Ovary (tissue), 3 donors: Measurements from ENCODE around the gene MACC1.

Experiments used
- POLR2A ChIP-seq: fragments of 450-650 bp; IDR thresholded peaks from one replicate; pipeline ENCODE4 v1.6.1; 2017; ENCODE audit warnings: antibody characterized with exemption, mild to moderate bottlenecking, moderate library complexity
- TF ChIP-seq, protein P1 (sequence below), 3 donors: fragments of 450-650 bp in 2 of 3; fragments of 200-600 bp in 1 of 3; IDR thresholded peaks; one replicate each; pipeline versions ENCODE4 v1.5.1 to v1.8.0; 2016 to 2022; ENCODE audit warnings: antibody characterized with exemption in 3 of 3, mild to moderate bottlenecking in 1 of 3
- donor health status: DM: no; HTN: no; CAD: no.

DNA sequence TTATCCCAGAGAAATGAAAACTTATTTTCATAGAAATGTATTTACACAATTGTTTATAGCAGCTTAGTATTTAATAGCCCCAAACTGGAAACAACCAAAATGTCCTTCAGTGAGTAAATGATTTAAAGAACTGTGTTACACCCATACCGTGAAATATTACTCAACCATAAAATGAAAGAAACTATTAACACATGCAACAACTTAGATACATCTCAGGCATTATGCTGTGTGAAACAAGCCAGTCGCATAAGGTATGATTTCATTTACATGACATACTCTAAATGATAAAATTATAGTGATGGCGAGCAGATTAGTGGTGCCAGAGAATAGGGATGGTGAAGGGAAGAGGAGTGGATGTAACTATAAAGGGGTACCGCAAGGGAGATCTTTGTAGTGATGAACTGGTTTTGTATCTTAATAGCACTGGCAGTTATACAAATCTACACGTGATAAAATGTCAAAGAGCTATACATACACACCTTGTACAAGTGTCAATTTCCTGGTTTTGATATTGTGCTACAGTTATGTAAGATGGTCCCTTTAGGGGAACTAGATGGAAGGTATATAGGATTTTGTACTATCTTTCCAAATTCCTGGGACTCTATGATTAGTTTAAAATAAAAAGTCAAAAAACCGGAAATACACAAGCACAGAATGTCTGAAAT lies 40.5 kb downstream of the MACC1 start:
- TF ChIP-seq, protein P1, sequence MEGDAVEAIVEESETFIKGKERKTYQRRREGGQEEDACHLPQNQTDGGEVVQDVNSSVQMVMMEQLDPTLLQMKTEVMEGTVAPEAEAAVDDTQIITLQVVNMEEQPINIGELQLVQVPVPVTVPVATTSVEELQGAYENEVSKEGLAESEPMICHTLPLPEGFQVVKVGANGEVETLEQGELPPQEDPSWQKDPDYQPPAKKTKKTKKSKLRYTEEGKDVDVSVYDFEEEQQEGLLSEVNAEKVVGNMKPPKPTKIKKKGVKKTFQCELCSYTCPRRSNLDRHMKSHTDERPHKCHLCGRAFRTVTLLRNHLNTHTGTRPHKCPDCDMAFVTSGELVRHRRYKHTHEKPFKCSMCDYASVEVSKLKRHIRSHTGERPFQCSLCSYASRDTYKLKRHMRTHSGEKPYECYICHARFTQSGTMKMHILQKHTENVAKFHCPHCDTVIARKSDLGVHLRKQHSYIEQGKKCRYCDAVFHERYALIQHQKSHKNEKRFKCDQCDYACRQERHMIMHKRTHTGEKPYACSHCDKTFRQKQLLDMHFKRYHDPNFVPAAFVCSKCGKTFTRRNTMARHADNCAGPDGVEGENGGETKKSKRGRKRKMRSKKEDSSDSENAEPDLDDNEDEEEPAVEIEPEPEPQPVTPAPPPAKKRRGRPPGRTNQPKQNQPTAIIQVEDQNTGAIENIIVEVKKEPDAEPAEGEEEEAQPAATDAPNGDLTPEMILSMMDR (IDR thresholded peaks at IDR 0.05), result no peak
- no peak for TF ChIP-seq POLR2A
